NCI-H128 (cell line): ENCODE data around the gene LACRT.
"Not testable (repeated sequence)": the region's sequence is repeated elsewhere in the genome, so short reads cannot be mapped to it uniquely, and the experiment has no call there.

Experiments used
- DNase-seq: peaks from one replicate; lab custom pipeline; 2025; ENCODE audit not compliant: unreplicated experiment; lab: John Stamatoyannopoulos, UW

Gene LACRT

DNA sequence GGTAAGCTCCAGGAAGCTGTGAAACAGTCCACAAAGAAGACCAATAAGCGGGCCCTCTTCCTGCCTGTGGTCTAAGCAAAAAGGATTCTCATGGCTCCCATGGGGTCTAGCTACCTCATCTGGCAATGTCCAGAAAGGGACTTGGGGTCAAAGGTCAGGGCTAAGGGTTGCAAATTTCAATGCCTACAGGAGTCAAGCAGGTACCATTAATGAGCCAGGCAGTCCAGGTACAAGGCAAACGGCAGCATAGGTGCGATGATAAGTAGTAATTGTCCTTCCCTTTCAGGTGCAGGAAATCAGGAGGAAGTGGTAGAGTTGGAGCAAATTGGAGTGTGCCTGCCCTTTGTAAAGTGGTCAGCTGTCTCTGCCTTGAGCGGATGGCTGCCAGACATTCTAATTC lies 6.4 kb upstream of the LACRT start:
- DNase-seq, result no peak

- not testable (repeated sequence) for DNase-seq
These were observed 4.4 kb upstream of the LACRT start for GRCh38 chr12:54639112-54639511.

DNA sequence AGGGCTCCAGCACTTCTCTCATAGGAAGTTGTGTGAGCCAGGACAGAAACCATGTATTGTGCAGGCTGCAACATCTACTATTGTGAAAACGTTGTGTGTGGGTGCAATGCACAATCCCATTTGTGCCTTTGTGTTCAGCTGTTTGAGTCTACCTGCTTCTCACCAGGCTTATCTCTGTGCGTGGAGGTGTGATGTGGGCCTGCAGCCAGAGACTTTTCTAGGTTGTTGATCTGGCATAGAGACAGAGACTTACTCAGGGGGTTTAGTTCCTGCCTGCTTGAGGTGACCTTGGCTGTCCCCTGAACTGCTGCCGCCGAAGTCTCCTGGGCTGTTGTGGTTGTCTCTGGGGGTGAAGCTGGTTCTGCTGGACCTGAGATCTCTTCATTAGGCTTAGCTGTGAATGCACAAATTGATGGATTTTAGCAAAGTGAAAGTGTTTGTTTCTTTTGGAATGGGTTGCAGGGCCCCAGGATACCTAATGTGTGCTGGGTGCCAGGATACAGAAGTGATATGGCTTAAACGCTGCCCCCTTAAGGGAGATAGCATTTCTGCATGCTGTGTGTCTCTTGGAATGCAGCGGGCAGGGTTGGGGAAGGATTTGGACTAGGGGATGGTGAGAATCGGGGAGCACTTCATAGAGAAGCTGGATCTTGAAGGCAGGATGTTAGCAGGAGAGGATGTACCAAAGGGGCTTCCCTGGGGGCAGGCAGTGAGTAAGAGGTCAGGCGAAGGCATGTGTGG lies 2.5 kb downstream of the LACRT start:
- DNase-seq, result no peak

GRCh38 chr12:54631551-54631950 lies 3.1 kb downstream of the LACRT start:
- DNase-seq, result no peak

DNA sequence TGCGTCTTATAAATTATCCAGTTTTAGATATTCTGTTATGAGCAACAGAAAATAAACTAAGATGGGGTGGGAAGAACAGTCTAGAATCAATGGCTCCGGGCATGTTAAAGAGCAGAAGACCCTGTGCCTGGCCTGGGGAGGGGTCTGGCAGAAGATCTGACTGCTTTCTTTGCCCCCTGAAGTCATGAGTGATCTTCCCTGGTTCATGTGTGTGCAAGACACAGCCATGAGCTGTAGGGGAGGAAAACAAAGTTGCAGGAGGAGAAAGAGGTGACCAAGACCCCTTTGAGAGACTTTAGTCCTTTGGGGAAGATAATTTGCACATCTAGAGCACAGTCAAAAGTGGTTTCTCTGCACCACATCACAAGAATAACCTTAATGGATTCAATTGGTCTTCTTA lies 4.8 kb downstream of the LACRT start:
- no peak for DNase-seq

DNA sequence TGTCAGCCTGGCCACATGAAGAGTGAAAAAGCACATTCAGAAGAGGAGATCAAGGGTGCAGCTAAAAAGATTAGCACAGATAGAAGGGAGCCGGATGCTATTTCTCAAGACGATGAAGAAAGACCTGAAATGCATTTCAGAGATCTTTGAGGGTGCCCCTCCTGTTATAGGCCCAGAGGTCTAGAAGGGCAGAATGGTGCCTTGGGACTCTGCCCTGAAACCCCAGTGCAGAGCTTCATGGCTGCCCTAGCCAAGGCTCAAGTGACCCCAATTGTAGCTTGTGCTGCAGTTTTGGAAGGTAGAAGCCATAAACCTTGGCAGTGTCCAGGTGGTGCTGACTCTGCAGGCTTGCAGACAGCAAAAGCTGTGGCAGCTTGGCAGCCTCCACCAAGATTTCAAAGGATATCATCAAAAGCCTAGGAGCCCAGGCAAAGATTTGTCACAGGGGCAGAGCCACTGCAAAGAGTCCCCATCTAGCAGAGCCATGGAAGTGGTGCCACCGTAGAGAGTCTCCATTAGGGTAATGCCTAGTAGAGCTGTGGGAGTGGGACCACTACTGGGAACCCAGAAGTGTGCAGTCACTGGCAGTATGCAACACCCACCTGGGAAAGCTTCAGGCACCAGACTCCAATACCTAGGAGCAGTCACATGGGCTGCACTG lies 6.4 kb downstream of the LACRT start:
- no peak for DNase-seq

- no peak for DNase-seq
These were observed 7.4 kb downstream of the LACRT start for GRCh38 chr12:54627304-54627703.

GRCh38 chr12:54625598-54625997 lies 9.1 kb downstream of the LACRT start:
- no peak for DNase-seq

GRCh38 chr12:54624315-54625279 lies 10.1 kb downstream of the LACRT start:
- DNase-seq, result no peak

DNA sequence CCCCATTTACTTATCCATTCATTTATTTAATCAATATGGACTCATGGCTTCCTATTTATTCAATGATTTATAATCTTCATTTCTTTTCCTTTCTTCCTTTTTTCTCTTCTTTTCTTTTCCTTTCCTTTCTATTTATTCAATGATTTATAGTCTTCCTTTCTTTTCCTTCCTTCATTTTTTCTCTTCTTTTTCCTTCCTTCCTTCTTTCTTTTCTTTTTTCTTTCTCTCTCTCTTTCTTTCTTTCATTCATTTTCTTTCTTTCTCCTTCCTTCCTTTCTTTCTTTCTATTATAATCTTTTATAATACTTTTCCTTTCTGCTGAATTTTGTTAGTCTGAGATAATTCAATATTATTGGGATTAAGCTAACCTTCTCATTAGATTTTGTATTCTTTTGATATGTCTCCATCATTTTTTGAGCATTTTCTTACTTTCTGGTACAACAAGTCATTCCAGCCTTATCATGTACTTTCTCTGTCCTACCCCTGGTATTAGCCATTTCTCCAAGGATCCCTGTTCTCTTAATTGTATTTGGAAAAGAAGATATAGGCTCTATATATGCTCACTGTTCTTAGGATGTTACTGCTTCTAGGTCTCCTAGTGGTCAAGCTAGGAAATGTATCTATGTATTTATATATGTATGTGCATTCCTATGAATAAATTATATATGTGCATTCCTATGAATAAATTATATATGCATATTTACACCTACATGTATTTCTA lies 12.1 kb downstream of the LACRT start:
- no peak for DNase-seq

- DNase-seq, result no peak
These were observed 17.6 kb downstream of the LACRT start for GRCh38 chr12:54616933-54617680.

DNA sequence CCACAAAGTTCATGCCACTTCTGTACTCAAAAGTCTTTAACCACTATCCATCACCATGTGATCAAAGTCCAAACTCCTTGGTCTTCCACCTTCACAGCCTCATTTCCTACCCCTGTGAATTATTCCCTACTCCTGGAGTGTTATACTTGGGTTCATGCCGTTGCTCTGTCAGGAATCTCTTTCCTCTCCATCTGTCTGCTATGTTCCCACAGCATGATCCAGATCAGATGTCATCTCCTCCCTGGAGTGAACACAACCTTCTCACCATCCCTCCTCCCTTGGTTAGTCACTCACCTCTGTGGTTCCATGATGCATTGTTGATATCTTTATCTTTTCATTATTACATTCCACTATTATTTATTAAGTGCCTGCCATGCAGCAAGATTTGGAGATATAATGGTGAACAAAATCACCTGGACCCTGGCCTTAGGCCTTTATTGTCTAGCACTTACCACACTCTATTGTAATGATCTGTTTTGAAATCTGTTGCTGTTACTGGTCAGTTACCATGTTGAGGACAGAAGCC lies 22.4 kb downstream of the LACRT start:
- no peak for DNase-seq

DNA sequence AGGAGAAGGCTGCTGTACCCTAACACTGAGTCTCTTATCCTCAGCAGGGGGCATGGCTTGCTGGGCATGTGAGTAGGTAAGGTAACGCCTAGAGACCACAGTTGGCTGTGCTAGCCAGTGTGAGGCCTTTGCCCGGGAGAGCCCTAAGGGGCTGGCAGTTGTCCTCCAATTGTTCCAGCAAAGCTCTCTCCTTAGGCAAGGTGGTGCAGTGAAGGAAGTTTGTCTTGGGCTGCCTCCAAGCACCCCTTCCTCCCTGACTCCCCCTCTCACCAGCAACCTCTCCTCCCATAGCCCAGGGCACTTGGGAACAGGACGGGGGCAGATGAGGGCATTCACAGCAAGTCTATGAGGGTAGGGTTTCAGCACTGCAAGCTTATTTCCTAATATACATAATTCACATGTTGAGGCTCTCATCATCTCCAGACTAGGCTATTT lies 23.0 kb downstream of the LACRT start:
- no peak for DNase-seq

- DNase-seq, result no peak
These were observed 25.9 kb downstream of the LACRT start for GRCh38 chr12:54608769-54609168.

GRCh38 chr12:54608156-54608555 lies 26.5 kb downstream of the LACRT start:
- no peak for DNase-seq

DNA sequence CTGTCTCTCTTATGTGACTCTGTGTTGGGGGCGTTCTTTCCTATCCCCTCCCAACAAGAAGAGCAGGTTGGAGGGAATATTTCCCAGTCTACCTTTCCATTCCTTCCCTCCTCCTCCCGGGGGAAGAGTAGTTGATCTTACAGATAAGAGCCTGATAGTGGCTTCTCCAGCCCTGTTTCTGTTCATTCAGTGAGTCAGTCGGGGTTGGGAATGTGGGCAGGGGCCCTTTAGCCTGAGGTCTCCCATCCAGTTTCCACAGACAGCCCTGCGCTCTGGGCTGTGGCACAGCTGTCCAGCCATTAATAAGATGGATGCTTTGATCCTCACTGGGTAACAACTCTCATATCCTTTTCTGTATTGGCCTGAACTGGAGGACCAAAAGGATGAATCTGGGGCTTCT lies 28.1 kb downstream of the LACRT start:
- no peak for DNase-seq

DNA sequence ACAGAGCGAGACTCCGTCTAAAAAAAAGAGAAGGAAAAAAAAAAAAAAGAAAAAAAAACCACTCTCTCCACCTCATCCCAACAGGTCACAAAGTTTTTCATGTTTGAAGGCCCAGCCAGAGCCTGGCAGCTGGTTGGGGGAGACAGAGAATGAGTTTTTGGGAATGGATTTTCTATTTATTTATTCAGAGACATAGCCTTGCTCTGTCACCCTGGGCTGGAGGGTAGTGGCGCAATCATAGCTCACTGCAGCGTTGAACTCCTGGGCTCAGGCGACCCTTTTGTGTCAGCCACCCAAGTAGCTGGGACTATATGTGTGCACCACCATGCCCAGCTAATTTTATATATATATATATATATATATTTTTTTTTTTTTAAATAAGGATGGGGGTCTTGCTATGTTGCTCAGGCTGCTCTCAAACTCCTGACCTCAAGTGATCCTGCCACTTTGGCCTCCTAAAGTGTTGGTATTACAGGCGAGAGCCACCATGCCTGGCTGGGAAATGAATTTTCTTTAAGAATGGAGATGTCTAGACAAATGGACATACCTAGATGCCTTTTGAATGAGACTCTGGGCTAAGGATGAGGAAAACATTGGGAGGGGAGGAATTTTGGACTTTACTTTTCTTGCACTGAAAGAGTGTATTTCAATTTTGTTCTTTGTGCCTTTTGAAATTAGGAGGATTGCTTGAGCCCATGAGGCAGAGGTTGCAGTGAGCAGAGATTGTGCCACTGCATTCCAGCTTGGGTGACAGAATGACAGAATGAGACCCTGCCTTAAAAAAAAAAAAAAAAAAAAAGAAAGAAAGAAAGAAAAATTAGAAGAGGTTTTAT lies 29.3 kb downstream of the LACRT start:
- no peak for DNase-seq

GRCh38 chr12:54604436-54604835 lies 30.3 kb downstream of the LACRT start:
- DNase-seq, result no peak

- DNase-seq, result no peak
These were observed 30.8 kb downstream of the LACRT start for GRCh38 chr12:54603872-54604271.
